Activated CD8-positive, alpha-beta T cell treated with anti-CD3 and anti-CD28 coated beads, Interleukin-2, amount 10 ng/mL, durations not matched to agents 7 days and 5 days (primary cell): ENCODE measurements around the gene RPL36. TPM values are rescaled to one million over a fixed set of nuclear protein-coding genes. Genes with fewer than 3 reads are reported as not detected.
"Not testable (repeated sequence)": the region's sequence is repeated elsewhere in the genome, so short reads cannot be mapped to it uniquely, and the experiment has no call there.

ENCODE experiments used
- ATAC-seq: fragments of 150-1000 bp; cut with Tn5 transposase; one replicate; pipeline ENCODE4 v1.10.0; 2021; ENCODE audit warnings: moderate library complexity
- CTCF ChIA-PET: fragments of 350-600 bp; sonication (Branson Sonifier 250); formaldehyde crosslinking; loops from one replicate; lab custom pipeline; 2021; ENCODE audit warnings: antibody characterized with exemption; lab: Charles Lee
- POLR2A ChIA-PET: fragments of 350-600 bp; sonication (Branson Sonifier 250); formaldehyde crosslinking; loops from one replicate; lab custom pipeline; 2021; ENCODE audit warnings: antibody characterized with exemption; lab: Charles Lee
- DNase-seq: peaks from one replicate; pipeline ENCODE4 v3.0.0-alpha.2; 2020
- H3K27ac Mint-ChIP-seq: one replicate; pipeline ENCODE4 v1.8.0; 2021; ENCODE audit warnings: mild to moderate bottlenecking, mixed read lengths
- H3K27me3 Mint-ChIP-seq: one replicate; pipeline ENCODE4 v1.8.0; 2021; ENCODE audit warnings: low read depth, mixed read lengths
- H3K36me3 Mint-ChIP-seq: one replicate; pipeline ENCODE4 v1.8.0; 2021; ENCODE audit warnings: low read depth, mixed read lengths
- H3K4me1 Mint-ChIP-seq: one replicate; pipeline ENCODE4 v1.8.0; 2021; ENCODE audit warnings: low read depth, mixed read lengths
- H3K4me3 Mint-ChIP-seq: one replicate; pipeline ENCODE4 v1.8.0; 2021; ENCODE audit warnings: mild to moderate bottlenecking, mixed read lengths
- H3K9me3 Mint-ChIP-seq: one replicate; pipeline ENCODE4 v1.8.0; 2022; ENCODE audit warnings: mixed read lengths; ENCODE audit not compliant: insufficient read depth
- total RNA-seq, 2 experiments: library from RNA; stranded (reverse); gene quantifications; one replicate each; pipeline ENCODE4 v1.2.3, GENCODE V29; 2021

The RPL36 gene
- total RNA-seq, 2 experiments from 2014 or later = 926 to 951 TPM

GRCh38 chr19:5717215-5717935, 27.3 kb downstream of the RPL36 start:
- peaks cover 32% of the 10 kb centered on the region for H3K4me1 Mint-ChIP-seq
- H3K27ac Mint-ChIP-seq = peak overlapping the region; percentile 96
- CTCF ChIA-PET = interaction anchor here (8.7 kb wide), 1 partner anchor 29 kb away, joined by 113 read pairs; the partner anchor contains the start of gene RPL36
- H3K27me3 Mint-ChIP-seq = no peaks in the 10 kb centered on the region
- H3K9me3 Mint-ChIP-seq = no peaks in the 10 kb centered on the region
- DNase-seq (no peak), ATAC-seq (no peak)
- H3K4me3 Mint-ChIP-seq = peak overlapping the region; percentile 95
- POLR2A ChIA-PET = interaction anchor here (0.6 to 4.4 kb wide), 4 partner anchors 9 to 72 kb away, joined by 3 to 21 read pairs (median 9); no protein-coding TSS in a partner anchor
- H3K36me3 Mint-ChIP-seq = peaks cover 42% of the 10 kb centered on the region

- DNase-seq = no peak
- Mint-ChIP-seq H3K9me3 (no peaks in the 10 kb centered on the region), H3K4me1 (peaks cover 32% of the 10 kb centered on the region), H3K4me3 (peak overlapping the region; percentile 95), H3K27me3 (no peaks in the 10 kb centered on the region), H3K36me3 (peaks cover 39% of the 10 kb centered on the region), H3K27ac (peak overlapping the region; percentile 96)
- ATAC-seq = no peak
- ChIA-PET POLR2A (interaction anchor here (0.9 to 4.4 kb wide), 10 partner anchors 10 to 234 kb away, joined by 3 to 21 read pairs (median 6); partner anchors contain the start of genes DUS3L, NDUFA11 and RPL36), CTCF (interaction anchor here (2.3 to 8.7 kb wide), 2 partner anchors 30 to 86 kb away, joined by 8 to 113 read pairs; partner anchors contain the start of gene RPL36)
Observed at GRCh38 chr19:5718037-5718578, 28.0 kb downstream of the RPL36 start.

GRCh38 chr19:5718579-5719273, 28.6 kb downstream of the RPL36 start:
- ATAC-seq (no peak), DNase-seq (peak; percentile 77)
- Mint-ChIP-seq H3K9me3 (no peaks in the 10 kb centered on the region), H3K4me3 (peak overlapping the region; percentile 95), H3K4me1 (peaks cover 32% of the 10 kb centered on the region), H3K36me3 (peaks cover 34% of the 10 kb centered on the region), H3K27me3 (no peaks in the 10 kb centered on the region), H3K27ac (peak overlapping the region; percentile 96)
- POLR2A ChIA-PET = interaction anchor here (0.9 to 4.4 kb wide), 11 partner anchors 11 to 233 kb away, joined by 3 to 21 read pairs (median 6); partner anchors contain the start of genes DUS3L, NDUFA11 and RPL36
- CTCF ChIA-PET = interaction anchor here (2.3 to 8.7 kb wide), 2 partner anchors 30 to 85 kb away, joined by 8 to 113 read pairs; partner anchors contain the start of gene RPL36

GRCh38 chr19:5719274-5719960, 29.3 kb downstream of the RPL36 start:
- peaks cover 29% of the 10 kb centered on the region for H3K4me1 Mint-ChIP-seq
- ATAC-seq (peak; percentile 3), DNase-seq (peak; percentile 54)
- H3K4me3 Mint-ChIP-seq = peak overlapping the region; percentile 95
- no peaks in the 10 kb centered on the region for H3K9me3 Mint-ChIP-seq
- peaks cover 29% of the 10 kb centered on the region for H3K36me3 Mint-ChIP-seq
- ChIA-PET CTCF (interaction anchor here (1.1 to 8.7 kb wide), 4 partner anchors 31 to 109 kb away, joined by 4 to 113 read pairs (median 6); partner anchors contain the start of gene RPL36), POLR2A (interaction anchor here (0.9 to 4.4 kb wide), 13 partner anchors 11 to 233 kb away, joined by 3 to 21 read pairs (median 5); partner anchors contain the start of genes DUS3L, NDUFA11, RPL36 and SAFB2)
- H3K27me3 Mint-ChIP-seq = no peaks in the 10 kb centered on the region
- peak overlapping the region; percentile 96 for H3K27ac Mint-ChIP-seq

- POLR2A ChIA-PET = interaction anchor here (0.6 to 4.4 kb wide), 12 partner anchors 27 to 184 kb away, joined by 3 to 21 read pairs (median 6); partner anchors contain the start of genes DUS3L, NDUFA11, RPL36 and SAFB2
- Mint-ChIP-seq H3K9me3 (no peaks in the 10 kb centered on the region), H3K4me1 (peaks cover 29% of the 10 kb centered on the region), H3K27ac (peak within 1 kb of the TSS; percentile 96), H3K36me3 (peaks cover 29% of the 10 kb centered on the region), H3K4me3 (peak within 1 kb of the TSS; percentile 95), H3K27me3 (peaks cover 2% of the 10 kb centered on the region)
- ATAC-seq (peak; percentile 90), DNase-seq (peak; percentile 99)
- CTCF ChIA-PET = interaction anchor here (1.1 to 8.7 kb wide), 5 partner anchors 32 to 265 kb away, joined by 4 to 113 read pairs (median 6); partner anchors contain the start of gene RPL36
Observed at GRCh38 chr19:5719961-5720790, 30.1 kb downstream of the RPL36 start, which contains the start of the genes CATSPERD and LONP1. Gene CATSPERD (plus strand): TSS chr19:5720637. CDS start chr19:5720738, 101 bp downstream. Gene LONP1 (minus strand): TSS chr19:5720146. CDS start chr19:5720132, 14 bp downstream.

- CTCF ChIA-PET = interaction anchor here (0.7 kb wide), 1 partner anchor 13 kb away, joined by 3 read pairs; no protein-coding TSS in a partner anchor
- ATAC-seq (no peak), DNase-seq (no peak)
- POLR2A ChIA-PET = no interaction called here
- H3K4me3 Mint-ChIP-seq = no peak overlapping the region
- H3K27ac Mint-ChIP-seq = no peak overlapping the region
- no peaks in the 10 kb centered on the region for H3K4me1 Mint-ChIP-seq
- peaks cover 2% of the 10 kb centered on the region for H3K27me3 Mint-ChIP-seq
- no peaks in the 10 kb centered on the region for H3K36me3 Mint-ChIP-seq
- H3K9me3 Mint-ChIP-seq = no peaks in the 10 kb centered on the region
Observed at GRCh38 chr19:5727453-5728050, 37.5 kb downstream of the RPL36 start.

- CTCF ChIA-PET, H3K36me3 Mint-ChIP-seq, DNase-seq, H3K4me3 Mint-ChIP-seq, POLR2A ChIA-PET, H3K4me1 Mint-ChIP-seq, H3K27me3 Mint-ChIP-seq, ATAC-seq, H3K9me3 Mint-ChIP-seq, H3K27ac Mint-ChIP-seq: not testable (repeated sequence)
Observed at GRCh38 chr19:5733172-5733571, 43.1 kb downstream of the RPL36 start.

- Mint-ChIP-seq H3K9me3 (no peaks in the 10 kb centered on the region), H3K4me1 (no peaks in the 10 kb centered on the region), H3K4me3 (no peak overlapping the region), H3K27me3 (peaks cover 4% of the 10 kb centered on the region), H3K36me3 (no peaks in the 10 kb centered on the region), H3K27ac (no peak overlapping the region)
- ATAC-seq (no peak), DNase-seq (no peak)
- ChIA-PET POLR2A (no interaction called here), CTCF (no interaction called here)
Observed at GRCh38 chr19:5738423-5738822, 48.3 kb downstream of the RPL36 start.
